NCI-H226 (cell line): ENCODE results near the gene RAB11B.
"Not testable (repeated sequence)": the region's sequence is repeated elsewhere in the genome, so short reads cannot be mapped to it uniquely, and the experiment has no call there.

Experiments used
- DNase-seq: peaks from one replicate; pipeline ENCODE4 v3.0.0-alpha.2; 2015

Gene RAB11B

GRCh38 chr19:8389891-8390616 is at the start of gene RAB11B:
Gene RAB11B, plus strand, starts transcription at chr19:8390360. Its CDS starts 57 bp downstream, at chr19:8390417.
- peak; percentile 100 for DNase-seq

GRCh38 chr19:8341504-8341903 is 48.7 kb upstream of the RAB11B start:
- DNase-seq: not testable (repeated sequence)

- DNase-seq: no peak
These were observed 47.9 kb upstream of the RAB11B start for GRCh38 chr19:8342316-8342683.

GRCh38 chr19:8342684-8343482 is 47.3 kb upstream of the RAB11B start, which contains the start of gene KANK3:
Gene KANK3, minus strand, starts transcription at chr19:8343262. Its CDS starts 5,434 bp downstream, at chr19:8337828.
- DNase-seq: peak; percentile 90

- no peak for DNase-seq
These were observed 46.7 kb upstream of the RAB11B start for GRCh38 chr19:8343483-8343844.

- DNase-seq: not testable (repeated sequence)
These were observed 40.4 kb upstream of the RAB11B start for GRCh38 chr19:8349629-8350372.

- DNase-seq: peak; percentile 38
These were observed 37.9 kb upstream of the RAB11B start for GRCh38 chr19:8352134-8352827.

GRCh38 chr19:8352845-8353244 is 37.3 kb upstream of the RAB11B start:
- DNase-seq: not testable (repeated sequence)

- peak; percentile 89 for DNase-seq
These were observed 34.3 kb upstream of the RAB11B start for GRCh38 chr19:8355631-8356402.

GRCh38 chr19:8357007-8357521 is 33.1 kb upstream of the RAB11B start:
- DNase-seq: no peak

GRCh38 chr19:8358948-8359347 is 31.2 kb upstream of the RAB11B start:
- no peak for DNase-seq

GRCh38 chr19:8360196-8360595 is 30.0 kb upstream of the RAB11B start:
- DNase-seq: no peak

- DNase-seq: peak; percentile 99
These were observed 28.0 kb upstream of the RAB11B start for GRCh38 chr19:8361921-8362793.

- no peak for DNase-seq
These were observed 26.1 kb upstream of the RAB11B start, which contains the start of gene ANGPTL4 for GRCh38 chr19:8363803-8364771. Gene ANGPTL4, plus strand, starts transcription at chr19:8364155. Its CDS starts 167 bp downstream, at chr19:8364322.

- no peak for DNase-seq
These were observed 24.0 kb upstream of the RAB11B start for GRCh38 chr19:8366121-8366581.

GRCh38 chr19:8366961-8367326 is 23.2 kb upstream of the RAB11B start:
- no peak for DNase-seq

- DNase-seq: peak; percentile 85
These were observed 22.7 kb upstream of the RAB11B start for GRCh38 chr19:8367327-8368001.

GRCh38 chr19:8370176-8371010 is 19.8 kb upstream of the RAB11B start:
- DNase-seq: no peak
